ENCODE measurements around the gene NXPE3. TPM values are rescaled to one million over a fixed set of nuclear protein-coding genes. Genes with fewer than 3 reads are reported as not detected.

NXPE3 gene
- total and polyA plus RNA-seq, 12 donors, result 7.6 to 50.3 (median 33.8) TPM

DNA sequence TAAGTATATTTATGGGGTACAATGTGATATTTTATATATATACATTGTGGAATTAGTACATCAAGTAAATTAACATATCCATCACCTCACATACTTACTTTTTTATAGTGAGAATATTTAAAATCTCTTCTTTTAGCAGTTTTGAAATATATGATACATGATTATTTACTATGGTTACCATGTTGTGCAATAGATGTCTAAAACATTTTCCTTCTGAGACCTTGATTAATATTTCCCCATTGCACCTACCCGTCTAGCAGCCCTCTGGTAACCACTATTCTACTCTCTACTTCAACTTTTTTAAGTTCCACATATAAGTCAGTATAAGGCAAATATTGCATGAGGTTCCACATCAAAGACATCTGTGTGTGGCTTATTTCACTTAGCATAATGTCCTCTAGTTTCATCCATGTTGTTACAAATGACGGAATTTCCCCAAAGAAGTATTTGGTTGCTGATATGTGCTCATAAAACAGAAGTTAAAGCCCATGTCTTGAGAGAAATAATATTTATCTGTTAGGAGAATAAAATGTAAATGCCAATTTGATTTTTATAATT is 40.7 kb downstream of the NXPE3 start:
- H3K9me3 ChIP-seq, result no peaks in the 10 kb centered on the region
- peaks cover 0 to 67% (median 15%) of the 10 kb centered on the region in 9 donors for H3K36me3 ChIP-seq
- DNase-seq (no peak), ATAC-seq (no peak)
- intact Hi-C loops (cut with DNase I), result loop anchor here in 2 of 10 donors (10.0 kb wide), 2 partner anchors 375 to 715 kb away; no protein-coding TSS in a partner anchor
- peaks cover 0 to 21% (median 2%) of the 10 kb centered on the region in 9 donors for H3K4me1 ChIP-seq
- no peak overlapping the region for H3K27ac ChIP-seq
- H3K27me3 ChIP-seq, result no peaks in the 10 kb centered on the region
- TF ChIP-seq, protein P1, sequence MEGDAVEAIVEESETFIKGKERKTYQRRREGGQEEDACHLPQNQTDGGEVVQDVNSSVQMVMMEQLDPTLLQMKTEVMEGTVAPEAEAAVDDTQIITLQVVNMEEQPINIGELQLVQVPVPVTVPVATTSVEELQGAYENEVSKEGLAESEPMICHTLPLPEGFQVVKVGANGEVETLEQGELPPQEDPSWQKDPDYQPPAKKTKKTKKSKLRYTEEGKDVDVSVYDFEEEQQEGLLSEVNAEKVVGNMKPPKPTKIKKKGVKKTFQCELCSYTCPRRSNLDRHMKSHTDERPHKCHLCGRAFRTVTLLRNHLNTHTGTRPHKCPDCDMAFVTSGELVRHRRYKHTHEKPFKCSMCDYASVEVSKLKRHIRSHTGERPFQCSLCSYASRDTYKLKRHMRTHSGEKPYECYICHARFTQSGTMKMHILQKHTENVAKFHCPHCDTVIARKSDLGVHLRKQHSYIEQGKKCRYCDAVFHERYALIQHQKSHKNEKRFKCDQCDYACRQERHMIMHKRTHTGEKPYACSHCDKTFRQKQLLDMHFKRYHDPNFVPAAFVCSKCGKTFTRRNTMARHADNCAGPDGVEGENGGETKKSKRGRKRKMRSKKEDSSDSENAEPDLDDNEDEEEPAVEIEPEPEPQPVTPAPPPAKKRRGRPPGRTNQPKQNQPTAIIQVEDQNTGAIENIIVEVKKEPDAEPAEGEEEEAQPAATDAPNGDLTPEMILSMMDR (IDR thresholded peaks at IDR 0.05), result no peak
- WGBS, 2 donors, result 92% methylated on average over 2 of the region's 2 CpGs
- no peak overlapping the region for H3K4me3 ChIP-seq

DNA sequence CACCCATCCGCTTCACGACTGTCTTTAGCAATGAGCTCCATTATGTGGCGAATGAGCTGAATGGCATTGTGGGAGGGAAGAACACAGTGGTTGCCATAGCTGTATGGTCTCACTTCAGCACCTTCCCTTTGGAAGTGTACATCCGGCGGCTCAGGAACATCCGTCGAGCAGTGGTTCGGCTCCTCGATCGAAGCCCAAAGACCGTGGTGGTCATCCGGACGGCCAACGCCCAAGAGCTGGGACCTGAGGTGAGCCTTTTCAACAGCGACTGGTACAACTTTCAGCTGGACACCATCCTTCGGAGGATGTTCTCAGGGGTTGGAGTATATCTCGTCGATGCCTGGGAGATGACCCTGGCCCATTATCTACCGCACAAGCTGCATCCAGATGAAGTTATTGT is 42.5 kb downstream of the NXPE3 start:
- no peak for ATAC-seq
- 97 to 99% methylated on average over 19 of the region's 19 CpGs for WGBS, 2 donors
- Histone ChIP-seq H3K27me3 (no peaks in the 10 kb centered on the region), H3K27ac (no peak overlapping the region), H3K36me3 (peaks cover 0 to 67% (median 15%) of the 10 kb centered on the region in 9 donors), H3K9me3 (no peaks in the 10 kb centered on the region), H3K4me1 (peaks cover 0 to 26% (median 8%) of the 10 kb centered on the region in 9 donors), H3K4me3 (no peak overlapping the region)
- intact Hi-C loops (cut with DNase I), result loop anchor here in 1 of 10 donors (10.0 kb wide), 1 partner anchor 373 kb away; no protein-coding TSS in a partner anchor
- TF ChIP-seq, protein P1 (IDR thresholded peaks at IDR 0.05), result no peak
- no peak for DNase-seq

DNA sequence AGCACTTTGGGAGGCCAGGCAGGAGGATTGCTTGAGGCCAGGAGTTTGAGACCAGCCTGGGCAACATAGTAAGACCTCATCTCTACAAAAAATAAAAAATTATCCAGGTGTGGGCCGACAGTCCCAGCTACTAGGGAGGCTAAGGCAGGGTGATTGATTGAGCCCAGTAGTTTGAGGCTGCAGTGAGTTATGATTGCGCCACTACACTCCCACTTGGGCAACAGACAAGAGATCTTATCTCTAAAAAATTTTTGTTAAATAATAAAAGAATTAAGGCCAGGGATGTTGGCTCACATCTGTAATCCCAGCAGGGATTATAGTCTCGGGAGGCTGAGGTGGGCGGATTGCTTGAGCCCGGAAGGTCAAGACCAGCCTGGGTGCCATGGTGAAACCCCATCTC is 44.5 kb downstream of the NXPE3 start:
- ATAC-seq (no peak), DNase-seq (no peak)
- Histone ChIP-seq H3K27ac (no peak overlapping the region), H3K27me3 (no peaks in the 10 kb centered on the region), H3K9me3 (no peaks in the 10 kb centered on the region), H3K4me1 (peaks cover 0 to 37% (median 19%) of the 10 kb centered on the region in 9 donors), H3K4me3 (no peak overlapping the region), H3K36me3 (peaks cover 0 to 48% (median 15%) of the 10 kb centered on the region in 9 donors)
- TF ChIP-seq, protein P1 (IDR thresholded peaks at IDR 0.05), result no peak
- intact Hi-C loops (cut with DNase I), result loop anchor here in 1 of 10 donors (10.0 kb wide), 1 partner anchor 371 kb away; no protein-coding TSS in a partner anchor
- WGBS, 2 donors, result 88 to 94% methylated on average over 5 of the region's 5 CpGs

DNA sequence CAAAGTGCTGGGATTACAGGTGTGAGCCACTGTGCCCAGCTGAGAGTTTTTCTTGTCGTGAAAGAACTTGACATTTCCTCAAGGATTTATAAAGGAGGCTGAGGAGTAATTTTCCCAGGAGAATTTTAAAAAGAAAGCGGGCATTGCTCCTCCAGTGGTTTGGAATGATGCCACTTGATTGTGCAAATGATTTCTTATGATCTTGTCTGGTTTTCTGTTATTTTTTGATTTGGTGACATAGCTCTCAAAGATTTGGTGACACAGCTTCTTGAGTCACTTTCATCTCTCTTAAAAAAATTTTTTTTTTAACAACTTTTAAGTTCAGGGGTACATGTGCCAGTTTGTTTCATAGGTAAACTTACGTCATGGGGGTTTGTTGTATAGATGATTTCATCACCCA is 45.7 kb downstream of the NXPE3 start:
- intact Hi-C loops (cut with DNase I), result loop anchor here in 1 of 10 donors (10.0 kb wide), 1 partner anchor 370 kb away; no protein-coding TSS in a partner anchor
- no peaks in the 10 kb centered on the region for H3K27me3 ChIP-seq
- no peaks in the 10 kb centered on the region for H3K9me3 ChIP-seq
- peaks cover 0 to 36% (median 14%) of the 10 kb centered on the region in 9 donors for H3K36me3 ChIP-seq
- peaks cover 5 to 45% (median 30%) of the 10 kb centered on the region in 9 donors for H3K4me1 ChIP-seq
- 64 to 70% methylated on average over 3 of the region's 3 CpGs for WGBS, 2 donors
- ATAC-seq, result no peak
- no peak overlapping the region for H3K4me3 ChIP-seq
- TF ChIP-seq, protein P1 (IDR thresholded peaks at IDR 0.05), result no peak
- no peak for DNase-seq
- H3K27ac ChIP-seq, result no peak overlapping the region

Data from heart right ventricle (tissue), 16 donors.